GM21423 (cell line): ENCODE results near the gene NTRK2.

Source experiments
- ATAC-seq: cut with Tn5 transposase; IDR thresholded peaks from one replicate; pipeline ENCODE4 v1.9.1; 2021; ENCODE audit warnings: mild to moderate bottlenecking, moderate library complexity; ENCODE audit not compliant: unreplicated experiment

NTRK2 gene

GRCh38 chr9:84778570-84778969 lies 109.0 kb downstream of the NTRK2 start:
- ATAC-seq = no peak

GRCh38 chr9:84779883-84780282 lies 110.4 kb downstream of the NTRK2 start:
- no peak for ATAC-seq

GRCh38 chr9:84780385-84780784 lies 110.9 kb downstream of the NTRK2 start:
- ATAC-seq = no peak

DNA sequence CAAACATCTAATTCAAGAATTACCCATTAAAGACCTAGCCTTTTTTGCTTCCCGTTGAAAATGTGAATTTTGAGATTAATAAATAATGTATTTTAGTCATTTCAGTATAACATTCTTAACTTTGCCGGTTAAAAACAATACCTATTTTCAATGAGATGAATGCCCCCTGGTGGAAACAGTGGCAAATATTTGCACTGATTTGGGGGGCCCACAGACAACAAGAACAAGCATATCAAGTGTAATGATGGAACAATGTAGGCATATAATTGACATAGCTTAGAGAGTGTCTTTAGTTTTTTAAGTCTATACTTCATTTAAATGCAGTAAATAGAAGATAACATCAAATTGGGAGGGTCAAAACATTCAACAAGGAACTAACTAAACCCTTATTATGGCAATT lies 111.9 kb downstream of the NTRK2 start:
- no peak for ATAC-seq

GRCh38 chr9:84781931-84782866 lies 112.7 kb downstream of the NTRK2 start:
- no peak for ATAC-seq

DNA sequence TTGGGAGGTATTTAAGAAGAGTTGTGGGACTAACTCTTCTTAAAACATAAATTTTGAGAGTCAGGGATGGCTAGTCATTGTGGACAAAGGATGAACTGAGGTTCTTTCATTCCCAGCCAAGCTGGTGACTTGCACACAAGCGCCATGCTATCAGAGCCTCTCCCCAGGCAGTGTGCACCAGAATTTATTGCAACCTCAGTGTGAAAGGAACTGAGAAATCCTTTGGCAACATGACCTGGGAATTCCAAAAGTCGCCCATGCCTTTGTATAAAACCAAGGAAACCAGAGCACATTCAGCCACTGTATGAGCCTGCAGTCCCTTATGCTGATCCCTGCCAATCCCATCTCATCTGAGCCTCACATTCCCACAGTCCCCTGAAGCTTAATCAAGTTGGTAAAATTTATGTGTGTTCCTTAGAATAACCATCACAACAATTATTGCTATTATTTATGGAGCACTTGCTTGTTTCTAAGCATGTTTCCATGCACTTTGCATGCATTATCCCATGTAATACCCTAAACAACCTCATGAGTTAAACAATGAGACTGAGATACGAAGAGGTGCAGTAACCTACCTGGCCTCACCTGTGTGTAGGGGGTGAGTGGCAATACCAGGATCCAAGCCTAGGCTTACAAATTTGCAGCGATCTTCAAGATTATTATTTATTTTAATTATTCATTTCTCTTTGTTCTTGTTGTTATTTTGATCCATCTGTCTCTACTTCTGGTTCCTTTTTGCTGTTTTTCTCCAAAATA lies 116.4 kb downstream of the NTRK2 start:
- ATAC-seq = no peak

DNA sequence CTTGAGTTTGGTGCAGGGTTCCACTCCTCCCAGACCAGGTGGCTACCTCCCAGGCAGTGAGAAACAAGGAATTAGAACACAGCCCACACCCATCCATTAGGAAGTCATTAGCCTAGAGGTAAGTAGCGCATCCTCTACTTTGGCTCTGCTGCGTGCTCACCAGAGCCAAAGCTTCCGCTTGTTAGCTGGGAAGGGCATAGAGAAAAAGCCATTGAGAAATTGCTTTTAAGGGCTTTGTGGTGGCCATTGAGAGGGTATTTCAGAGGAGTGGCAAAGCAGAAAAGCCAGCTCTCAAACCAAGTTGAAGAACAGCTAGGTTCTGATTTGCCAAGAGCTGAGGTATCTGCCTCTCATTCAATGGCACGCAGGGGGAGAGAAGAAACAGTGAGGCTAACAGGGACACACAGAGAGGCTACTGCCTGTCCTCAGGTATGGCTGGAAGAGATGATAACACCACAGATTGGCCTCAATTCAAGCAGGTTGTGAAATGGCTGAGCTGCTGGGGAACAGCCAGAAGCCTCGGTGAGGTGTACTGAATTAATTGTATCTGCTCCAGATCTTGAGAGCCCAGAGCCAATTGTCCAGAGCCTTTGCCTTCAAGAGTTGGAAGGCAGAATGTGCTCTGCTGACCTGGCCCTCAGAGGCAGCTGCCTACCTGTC lies 119.4 kb downstream of the NTRK2 start:
- ATAC-seq = no peak

GRCh38 chr9:84789463-84789830 lies 119.9 kb downstream of the NTRK2 start:
- ATAC-seq = no peak

DNA sequence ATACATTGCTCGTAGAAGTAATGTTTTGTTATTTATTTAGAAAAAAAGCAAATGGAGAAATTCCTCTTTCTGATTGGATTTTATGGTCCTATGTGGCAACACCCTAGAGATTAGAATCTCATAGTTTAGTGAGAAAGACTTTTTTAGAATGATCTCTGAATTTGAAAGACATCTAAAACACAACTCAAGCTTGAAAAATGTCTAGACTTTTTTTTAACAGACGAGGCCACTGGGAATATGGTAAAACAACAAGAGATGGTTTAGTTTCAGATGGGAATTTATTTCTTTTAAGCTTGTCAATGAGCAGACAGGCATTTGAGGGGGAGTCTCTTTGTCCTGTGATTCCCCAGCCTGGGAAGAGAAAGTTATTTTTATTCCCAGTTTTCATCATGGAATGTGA lies 122.1 kb downstream of the NTRK2 start:
- ATAC-seq = no peak

- no peak for ATAC-seq
Measured at GRCh38 chr9:84793251-84793650, 123.7 kb downstream of the NTRK2 start.

- ATAC-seq = no peak
Measured at GRCh38 chr9:84794981-84795637, 125.6 kb downstream of the NTRK2 start.

GRCh38 chr9:84796404-84796803 lies 126.9 kb downstream of the NTRK2 start:
- ATAC-seq = no peak

GRCh38 chr9:84799251-84799650 lies 129.7 kb downstream of the NTRK2 start:
- ATAC-seq = no peak

DNA sequence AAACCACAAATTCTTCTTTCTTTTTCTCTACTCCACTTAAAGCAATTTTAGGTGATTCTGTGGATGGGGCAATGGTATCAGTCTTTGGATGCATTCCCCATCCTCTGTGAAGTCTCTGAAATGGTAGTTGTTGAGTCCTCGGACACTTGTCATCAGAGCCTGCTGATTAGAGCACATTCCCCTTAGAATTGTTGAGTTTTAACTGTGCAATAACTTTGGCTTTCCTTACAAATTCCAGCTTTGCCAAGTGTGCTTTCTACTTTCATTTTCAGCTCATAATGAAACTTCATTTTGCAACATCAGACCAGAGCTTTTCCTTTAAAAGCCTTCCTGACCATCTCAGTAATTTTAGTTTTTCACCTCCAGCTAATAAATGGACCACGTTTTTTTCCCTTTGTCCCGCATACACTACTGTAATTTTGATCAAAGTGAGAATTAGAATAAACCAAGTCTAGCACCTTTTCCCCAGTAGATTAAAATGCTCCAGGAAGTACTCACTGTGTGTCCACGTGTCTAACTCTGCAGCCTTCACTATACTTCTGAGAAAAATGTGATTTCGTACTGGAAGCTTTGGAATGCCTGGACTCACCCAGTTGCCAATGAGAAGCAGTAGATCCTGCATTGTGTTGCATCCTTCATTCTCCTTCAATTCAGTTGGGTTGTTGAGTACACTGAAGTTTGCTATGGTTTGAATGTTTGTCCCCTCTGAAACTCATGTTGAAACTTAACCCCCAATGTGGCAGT lies 135.6 kb downstream of the NTRK2 start:
- ATAC-seq = no peak

DNA sequence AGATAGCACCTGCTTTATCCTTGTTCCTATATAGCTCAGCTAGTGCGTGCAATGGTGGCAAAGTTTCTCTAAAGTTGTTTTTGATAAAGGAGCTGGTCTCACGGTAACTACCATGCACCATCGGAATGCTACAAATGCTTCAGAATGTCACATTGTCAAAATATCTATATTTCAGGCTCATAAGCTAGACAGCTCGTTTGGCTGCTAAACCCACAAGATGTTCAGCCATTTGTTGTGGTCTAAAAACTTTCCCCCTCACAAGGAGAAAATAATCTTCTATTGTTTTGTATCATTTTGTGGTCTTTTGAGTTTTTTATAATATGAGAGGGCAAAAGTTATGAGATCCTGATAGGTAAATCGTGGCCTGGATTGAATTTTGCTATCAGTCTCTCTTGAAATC lies 137.9 kb downstream of the NTRK2 start:
- ATAC-seq = no peak

DNA sequence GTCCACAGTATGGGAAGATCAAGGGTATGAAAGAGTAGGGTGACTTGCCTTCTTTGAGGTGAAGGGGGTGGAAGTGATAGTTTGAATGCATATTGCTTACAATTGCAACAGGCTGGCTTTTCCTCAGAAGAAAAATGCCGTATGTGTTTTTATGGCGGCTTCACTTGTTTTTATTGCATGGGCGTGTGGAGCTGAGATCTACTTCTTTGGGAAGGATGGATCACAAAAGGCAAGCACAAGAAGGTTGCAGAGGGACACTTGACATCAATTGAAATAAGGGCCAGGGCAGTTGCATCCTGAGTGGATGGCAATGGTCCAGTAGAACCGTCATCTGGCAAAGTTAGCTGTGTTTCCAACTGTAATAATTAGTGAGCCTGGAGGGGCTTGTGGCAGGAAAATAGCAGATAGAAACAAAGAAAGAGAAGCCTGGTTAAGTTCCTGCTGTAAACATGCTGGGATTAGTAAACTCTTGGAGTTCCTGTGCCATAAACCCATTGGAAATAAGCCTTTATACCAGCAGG lies 138.4 kb downstream of the NTRK2 start:
- no peak for ATAC-seq

DNA sequence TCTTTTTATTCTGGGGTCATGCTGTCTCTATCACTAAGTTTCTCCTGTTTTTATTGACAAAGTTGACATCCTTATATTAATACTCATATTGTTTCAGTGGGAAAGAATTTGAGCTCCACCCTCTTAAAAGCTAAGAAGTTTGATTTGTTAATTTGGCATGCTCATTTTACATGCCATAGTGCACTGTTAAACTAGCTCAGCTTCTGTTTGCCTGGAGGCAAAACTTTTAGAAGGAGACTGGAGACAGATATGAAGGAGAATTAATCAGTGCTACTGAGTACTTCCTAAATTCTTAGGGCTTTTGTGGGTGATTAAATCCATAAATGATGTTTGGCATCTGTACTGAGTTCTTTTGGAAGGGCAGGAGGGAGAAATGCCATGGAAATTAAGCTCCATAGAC lies 138.9 kb downstream of the NTRK2 start:
- no peak for ATAC-seq

GRCh38 chr9:84811072-84811750 lies 141.7 kb downstream of the NTRK2 start:
- no peak for ATAC-seq

DNA sequence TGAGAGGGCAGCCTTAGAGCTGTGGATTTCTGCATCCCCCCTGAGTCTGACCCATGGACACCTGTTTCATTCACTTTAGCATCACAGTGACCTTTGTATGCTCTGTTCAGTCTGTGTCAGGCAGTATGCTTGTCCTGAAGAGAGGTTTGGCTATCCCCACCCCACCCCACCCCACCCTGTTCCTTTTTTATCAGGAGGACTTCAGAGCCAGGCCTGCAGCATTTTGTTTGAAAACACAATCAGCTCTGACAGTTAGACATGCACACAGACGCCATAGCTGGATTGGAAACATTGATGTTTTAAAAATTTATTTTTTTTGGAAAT lies 142.2 kb downstream of the NTRK2 start:
- ATAC-seq = no peak

GRCh38 chr9:84812355-84812754 lies 142.8 kb downstream of the NTRK2 start:
- no peak for ATAC-seq
